Temporal lobe (tissue), 1 donor: ENCODE data around the gene MGST3. TPM values are rescaled to one million over a fixed set of nuclear protein-coding genes. Genes with fewer than 3 reads are reported as not detected.

ENCODE experiments used
- total RNA-seq: library from RNA; depleted of rRNA; stranded (reverse); fragments of >200 nt; gene quantifications from one replicate; pipeline ENCODE4 v1.2.3, GENCODE V29; 2014

Gene MGST3
- total RNA-seq, 1 donor from 2014 or later: 101 TPM

Other genes with a start within 250 kb of the MGST3 start
- 7.1 TPM for gene RXRG, start 186.1 kb upstream of the MGST3 start, total RNA-seq
- not detected for gene LRRC52, start 87.2 kb upstream of the MGST3 start, total RNA-seq
- gene ALDH9A1, start 67.3 kb downstream of the MGST3 start, total RNA-seq: 50.2 TPM
- gene TMCO1, start 137.6 kb downstream of the MGST3 start, total RNA-seq: 43.5 TPM
- gene UCK2, start 196.4 kb downstream of the MGST3 start, total RNA-seq: 60.7 TPM